H1 (cell line): ENCODE measurements around the gene ZFTA. TPM values are rescaled to one million over a fixed set of nuclear protein-coding genes. Genes with fewer than 3 reads are reported as not detected.

Experiments
- polyA plus RNA-seq, 7 experiments: library from polyadenylated mRNA; depleted of rRNA in 3 of 7; stranded (reverse) in 5 of 7; unstranded in 2 of 7; fragments of >200 nt in 5 of 7; fragments of 200-250 nt in 2 of 7; gene quantifications; 1 replicate in 5 of 7; 2 replicates in 1 of 7; 4 replicates in 1 of 7; pipeline versions ENCODE4 v1.2.1 to v1.2.3, GENCODE V29; 2011 to 2013; ENCODE audit warnings: missing spikeins in 2 of 7, mixed read lengths in 2 of 7
- small RNA-seq: library from polyadenylated mRNA; stranded (forward); fragments of <200 nt; extraction: miRNeasy Mini kit (QIAGEN cat#:217004); gene quantifications from one replicate; pipeline ENCODE3, GENCODE V24; 2013; ENCODE audit not compliant: insufficient read depth
- total RNA-seq: library from RNA; stranded (reverse); fragmentation: NEBNext Ultra II Directional; extraction: Animal tissue kit (Norgen Biotek cat#: 25700); gene quantifications from 2 replicates; pipeline ENCODE4 v1.2.1, GENCODE V29; 2021

ZFTA gene
- total and polyA plus RNA-seq, 2 of the 8 experiments (the other 6 are each of a cell fraction or from before 2014, with no cell fraction given) = 9.5 to 34.0 TPM

Small RNAs within 50 kb of the gene (small RNA-seq; reads per million reads assigned to genes)
- gene RN7SL596P = not detected

Other genes with a start within 250 kb of the ZFTA start
- 2.6 and 2.8 TPM in 2 replicates for gene PLAAT4, start 232.0 kb downstream of the ZFTA start, total RNA-seq
- 3.9 and 4.1 TPM in 2 replicates for gene PLAAT4, start 232.0 kb downstream of the ZFTA start, polyA plus RNA-seq (2011; rRNA removed)
- gene PLAAT2, start 205.4 kb downstream of the ZFTA start, total RNA-seq = 0.61 TPM in 1 of 2 replicates, not detected in the other
- 0.39 and 0.42 TPM in 2 replicates for gene PLAAT2, start 205.4 kb downstream of the ZFTA start, polyA plus RNA-seq (2011; rRNA removed)
- 109 and 117 TPM in 2 replicates for gene PLAAT3, start 154.3 kb downstream of the ZFTA start, total RNA-seq
- gene PLAAT3, start 154.3 kb downstream of the ZFTA start, polyA plus RNA-seq (2011; rRNA removed) = 170 and 190 TPM in 2 replicates
- gene ATL3, start 97.4 kb downstream of the ZFTA start, total RNA-seq = 22.2 and 24.5 TPM in 2 replicates
- gene ATL3, start 97.4 kb downstream of the ZFTA start, polyA plus RNA-seq (2011; rRNA removed) = 6.1 and 7.8 TPM in 2 replicates
- 198 and 203 TPM in 2 replicates for gene RTN3, start 87.3 kb downstream of the ZFTA start, total RNA-seq
- gene RTN3, start 87.3 kb downstream of the ZFTA start, polyA plus RNA-seq (2011; rRNA removed) = 160 and 162 TPM in 2 replicates
- gene SPINDOC, start 44.7 kb upstream of the ZFTA start, total RNA-seq = 99.7 and 104 TPM in 2 replicates
- 78.7 and 112 TPM in 2 replicates for gene SPINDOC, start 44.7 kb upstream of the ZFTA start, polyA plus RNA-seq (2011; rRNA removed)
- 56.5 and 58.5 TPM in 2 replicates for gene MARK2, start 70.3 kb upstream of the ZFTA start, total RNA-seq
- gene MARK2, start 70.3 kb upstream of the ZFTA start, polyA plus RNA-seq (2011; rRNA removed) = 19.3 and 24.4 TPM in 2 replicates
- gene RCOR2, start 148.4 kb upstream of the ZFTA start, total RNA-seq = 78.0 and 80.1 TPM in 2 replicates
- gene RCOR2, start 148.4 kb upstream of the ZFTA start, polyA plus RNA-seq (2011; rRNA removed) = 54.6 and 75.9 TPM in 2 replicates
- gene NAA40, start 170.2 kb upstream of the ZFTA start, total RNA-seq = 31.1 and 34.1 TPM in 2 replicates
- 20.0 and 23.7 TPM in 2 replicates for gene NAA40, start 170.2 kb upstream of the ZFTA start, polyA plus RNA-seq (2011; rRNA removed)
- gene COX8A, start 205.8 kb upstream of the ZFTA start, total RNA-seq = 365 and 413 TPM in 2 replicates
- 1,720 and 2,058 TPM in 2 replicates for gene COX8A, start 205.8 kb upstream of the ZFTA start, polyA plus RNA-seq (2011; rRNA removed)
- 110 and 112 TPM in 2 replicates for gene OTUB1, start 217.7 kb upstream of the ZFTA start, total RNA-seq
- 274 and 348 TPM in 2 replicates for gene OTUB1, start 217.7 kb upstream of the ZFTA start, polyA plus RNA-seq (2011; rRNA removed)